Activated T-cell treated with anti-CD3 and anti-CD28 coated beads, Interleukin-2, amount 50 U/mL, for 72 hours (primary cell): ENCODE data around the gene EIF4G2. TPM values are rescaled to one million over a fixed set of nuclear protein-coding genes. Genes with fewer than 3 reads are reported as not detected.

Source experiments
- ATAC-seq, 2 donors: fragments of 150-1000 bp; cut with Tn5 transposase; replicated peaks in 1 of 2; 2 replicates each; pipeline ENCODE4 v1.10.0; 2021; ENCODE audit warnings: moderate library complexity in 2 of 2, mild to moderate bottlenecking in 1 of 2
- DNase-seq, 2 donors: peaks; one replicate each; pipeline ENCODE4 v3.0.0; 2021 to 2022; ENCODE audit warnings: mixed read lengths in 1 of 2
- H3K27ac Mint-ChIP-seq: one replicate; pipeline ENCODE4 v1.8.0; 2022; ENCODE audit warnings: mild to moderate bottlenecking, moderate library complexity, mixed read lengths
- H3K27me3 Mint-ChIP-seq: one replicate; pipeline ENCODE4 v1.8.0; 2022; ENCODE audit warnings: low read depth, mixed read lengths
- H3K36me3 Mint-ChIP-seq, 2 donors: one replicate each; pipeline ENCODE4 v1.8.0; 2022; ENCODE audit warnings: mixed read lengths in 2 of 2, mild to moderate bottlenecking in 1 of 2; ENCODE audit not compliant: insufficient read depth in 2 of 2
- H3K4me1 Mint-ChIP-seq: one replicate; pipeline ENCODE4 v1.8.0; 2022; ENCODE audit warnings: low read depth, mixed read lengths
- H3K4me3 Mint-ChIP-seq, 2 donors: one replicate each; pipeline ENCODE4 v1.8.0; 2022; ENCODE audit warnings: mild to moderate bottlenecking in 2 of 2, mixed read lengths in 2 of 2, moderate library complexity in 2 of 2
- H3K9me3 Mint-ChIP-seq, 2 donors: one replicate each; pipeline ENCODE4 v1.8.0; 2022; ENCODE audit warnings: mixed read lengths in 2 of 2
- total RNA-seq, 2 donors: library from RNA; stranded (reverse); gene quantifications; one replicate each; pipeline ENCODE4 v1.2.3, GENCODE V29; 2022

Gene EIF4G2
- total RNA-seq = 100 to 1,000 TPM; 807 to 864 TPM

GRCh38 chr11:10808553-10809372 lies at the start of gene EIF4G2:
TSS of gene EIF4G2 (minus strand) at chr11:10808926.
- DNase-seq (peak; percentile 97 to 98), ATAC-seq (peak; percentile 92 to 93)
- Mint-ChIP-seq H3K36me3 (peaks cover 22 to 36% of the 10 kb centered on the region in 2 donors), H3K27me3 (no peaks in the 10 kb centered on the region), H3K4me1 (peaks cover 46% of the 10 kb centered on the region), H3K27ac (peak within 1 kb of the TSS; percentile 99), H3K4me3 (peak within 1 kb of the TSS; percentile 96 to 97), H3K9me3 (no peaks in the 10 kb centered on the region)

- peaks cover 21 to 26% of the 10 kb centered on the region in 2 donors for H3K36me3 Mint-ChIP-seq
- no peaks in the 10 kb centered on the region for H3K27me3 Mint-ChIP-seq
- peaks cover 0 to 1% of the 10 kb centered on the region in 2 donors for H3K9me3 Mint-ChIP-seq
- H3K4me3 Mint-ChIP-seq = peak within 1 kb of the TSS; percentile 94 to 100
- peak within 1 kb of the TSS; percentile 96 for H3K27ac Mint-ChIP-seq
- peaks cover 53% of the 10 kb centered on the region for H3K4me1 Mint-ChIP-seq
- ATAC-seq = peak; percentile 90 to 91
- DNase-seq = peak; percentile 95
Observed at GRCh38 chr11:10857709-10858438, 49.1 kb upstream of the EIF4G2 start, which contains the start of gene ZBED5. TSS of gene ZBED5 (minus strand) at chr11:10858053. CDS start at chr11:10854945, 3,108 bp downstream.

GRCh38 chr11:10857459-10857708 lies 48.7 kb upstream of the EIF4G2 start:
- DNase-seq (no peak), ATAC-seq (peak; percentile 3 to 8)
- H3K9me3 Mint-ChIP-seq = peaks cover 0 to 1% of the 10 kb centered on the region in 2 donors
- no peaks in the 10 kb centered on the region for H3K27me3 Mint-ChIP-seq
- H3K27ac Mint-ChIP-seq = peak overlapping the region; percentile 96
- peaks cover 21 to 29% of the 10 kb centered on the region in 2 donors for H3K36me3 Mint-ChIP-seq
- H3K4me3 Mint-ChIP-seq = peak overlapping the region; percentile 94 to 100
- H3K4me1 Mint-ChIP-seq = peaks cover 53% of the 10 kb centered on the region

- Mint-ChIP-seq H3K4me3 (peak overlapping the region; percentile 94 to 100), H3K9me3 (peaks cover 0 to 2% of the 10 kb centered on the region in 2 donors), H3K27me3 (no peaks in the 10 kb centered on the region), H3K27ac (peak overlapping the region; percentile 96), H3K36me3 (peaks cover 25 to 34% of the 10 kb centered on the region in 2 donors), H3K4me1 (peaks cover 53% of the 10 kb centered on the region)
- ATAC-seq (no peak), DNase-seq (peak in 1 of 2 donors; percentile 30)
Observed at GRCh38 chr11:10856689-10857458, 48.1 kb upstream of the EIF4G2 start.

- ATAC-seq (no peak), DNase-seq (no peak)
- Mint-ChIP-seq H3K36me3 (peaks cover 25 to 35% of the 10 kb centered on the region in 2 donors), H3K9me3 (peaks cover 0 to 1% of the 10 kb centered on the region in 2 donors), H3K27me3 (no peaks in the 10 kb centered on the region), H3K4me3 (no peak overlapping the region), H3K4me1 (peaks cover 47% of the 10 kb centered on the region), H3K27ac (no peak overlapping the region)
Observed at GRCh38 chr11:10855295-10855694, 46.6 kb upstream of the EIF4G2 start.

- peaks cover 16% of the 10 kb centered on the region for H3K4me1 Mint-ChIP-seq
- H3K9me3 Mint-ChIP-seq = peaks cover 0 to 3% of the 10 kb centered on the region in 2 donors
- peak overlapping the region; percentile 84 for H3K27ac Mint-ChIP-seq
- DNase-seq (no peak), ATAC-seq (no peak)
- H3K36me3 Mint-ChIP-seq = peaks cover 5 to 12% of the 10 kb centered on the region in 2 donors
- H3K27me3 Mint-ChIP-seq = no peaks in the 10 kb centered on the region
- H3K4me3 Mint-ChIP-seq = no peak overlapping the region
Observed at GRCh38 chr11:10847960-10848860, 39.5 kb upstream of the EIF4G2 start.

GRCh38 chr11:10846660-10847059 lies 37.9 kb upstream of the EIF4G2 start:
- peaks cover 0 to 2% of the 10 kb centered on the region in 2 donors for H3K9me3 Mint-ChIP-seq
- DNase-seq (no peak), ATAC-seq (no peak)
- no peak overlapping the region for H3K27ac Mint-ChIP-seq
- H3K4me3 Mint-ChIP-seq = no peak overlapping the region
- no peaks in the 10 kb centered on the region for H3K36me3 Mint-ChIP-seq
- no peaks in the 10 kb centered on the region for H3K27me3 Mint-ChIP-seq
- H3K4me1 Mint-ChIP-seq = peaks cover 4% of the 10 kb centered on the region

GRCh38 chr11:10845589-10845988 lies 36.9 kb upstream of the EIF4G2 start:
- no peaks in the 10 kb centered on the region for H3K27me3 Mint-ChIP-seq
- no peak overlapping the region for H3K27ac Mint-ChIP-seq
- H3K9me3 Mint-ChIP-seq = peaks cover 0 to 2% of the 10 kb centered on the region in 2 donors

GRCh38 chr11:10844796-10845195 lies 36.1 kb upstream of the EIF4G2 start:
- Mint-ChIP-seq H3K9me3 (peaks cover 0 to 2% of the 10 kb centered on the region in 2 donors), H3K27me3 (no peaks in the 10 kb centered on the region), H3K27ac (no peak overlapping the region), H3K4me1 (peaks cover 4% of the 10 kb centered on the region), H3K4me3 (no peak overlapping the region), H3K36me3 (no peaks in the 10 kb centered on the region)
- ATAC-seq (no peak), DNase-seq (no peak)

More at GRCh38 chr11:10845589-10845988, 36.9 kb upstream of the EIF4G2 start:
- Mint-ChIP-seq H3K4me3 (no peak overlapping the region), H3K36me3 (no peaks in the 10 kb centered on the region), H3K4me1 (peaks cover 4% of the 10 kb centered on the region)
- no peak for ATAC-seq
- DNase-seq = no peak

GRCh38 chr11:10844356-10844755 lies 35.6 kb upstream of the EIF4G2 start:
- Mint-ChIP-seq H3K4me1 (peaks cover 4% of the 10 kb centered on the region), H3K27ac (no peak overlapping the region), H3K27me3 (no peaks in the 10 kb centered on the region), H3K36me3 (no peaks in the 10 kb centered on the region), H3K4me3 (no peak overlapping the region), H3K9me3 (peaks cover 0 to 2% of the 10 kb centered on the region in 2 donors)
- DNase-seq (no peak), ATAC-seq (no peak)

- H3K9me3 Mint-ChIP-seq = peaks cover 0 to 3% of the 10 kb centered on the region in 2 donors
- no peak for DNase-seq
- no peak overlapping the region for H3K27ac Mint-ChIP-seq
- no peaks in the 10 kb centered on the region for H3K4me1 Mint-ChIP-seq
- H3K36me3 Mint-ChIP-seq = no peaks in the 10 kb centered on the region
- no peaks in the 10 kb centered on the region for H3K27me3 Mint-ChIP-seq
- ATAC-seq = no peak
- H3K4me3 Mint-ChIP-seq = no peak overlapping the region
Observed at GRCh38 chr11:10838881-10839280, 30.2 kb upstream of the EIF4G2 start.

- Mint-ChIP-seq H3K4me3 (no peak overlapping the region), H3K27ac (no peak overlapping the region), H3K27me3 (no peaks in the 10 kb centered on the region), H3K9me3 (peaks cover 0 to 3% of the 10 kb centered on the region in 2 donors), H3K4me1 (no peaks in the 10 kb centered on the region), H3K36me3 (no peaks in the 10 kb centered on the region)
- no peak for ATAC-seq
- no peak for DNase-seq
Observed at GRCh38 chr11:10838083-10838482, 29.4 kb upstream of the EIF4G2 start.
